CD4-positive, alpha-beta T cell treated with Interleukin-21 for 1 hour (primary cell): ENCODE measurements around the gene MNAT1.
"Not testable (repeated sequence)": the region's sequence is repeated elsewhere in the genome, so short reads cannot be mapped to it uniquely, and the experiment has no call there.

Experiments used
- DNase-seq: peaks from one replicate; pipeline ENCODE4 v3.0.0-alpha.2; 2020

Gene MNAT1

GRCh38 chr14:60734465-60735242 is at the start of gene MNAT1:
TSS of gene MNAT1 (plus strand) at chr14:60734761. CDS start at chr14:60734863, 102 bp downstream.
- peak; percentile 77 for DNase-seq

- DNase-seq: no peak
Measured at GRCh38 chr14:60686865-60687264, 47.7 kb upstream of the MNAT1 start.

GRCh38 chr14:60691383-60692113 is 43.0 kb upstream of the MNAT1 start:
- DNase-seq: no peak

GRCh38 chr14:60695327-60695726 is 39.2 kb upstream of the MNAT1 start:
- DNase-seq: no peak

GRCh38 chr14:60700598-60700997 is 34.0 kb upstream of the MNAT1 start:
- no peak for DNase-seq

- no peak for DNase-seq
Measured at GRCh38 chr14:60705100-60705499, 29.5 kb upstream of the MNAT1 start.

GRCh38 chr14:60707858-60708257 is 26.7 kb upstream of the MNAT1 start:
- no peak for DNase-seq

GRCh38 chr14:60710494-60710893 is 24.1 kb upstream of the MNAT1 start:
- no peak for DNase-seq

- DNase-seq: no peak
Measured at GRCh38 chr14:60713513-60713912, 21.0 kb upstream of the MNAT1 start.

- no peak for DNase-seq
Measured at GRCh38 chr14:60720391-60720790, 14.2 kb upstream of the MNAT1 start.

- DNase-seq: no peak
Measured at GRCh38 chr14:60720962-60721325, 13.6 kb upstream of the MNAT1 start.

GRCh38 chr14:60721326-60722106 is 13.0 kb upstream of the MNAT1 start:
- DNase-seq: peak; percentile 17

- DNase-seq: no peak
Measured at GRCh38 chr14:60722107-60722356, 12.5 kb upstream of the MNAT1 start.

- DNase-seq: no peak
Measured at GRCh38 chr14:60722357-60723115, 12.0 kb upstream of the MNAT1 start.

GRCh38 chr14:60723116-60723906 is 11.2 kb upstream of the MNAT1 start:
- no peak for DNase-seq

- no peak for DNase-seq
Measured at GRCh38 chr14:60723907-60724618, 10.5 kb upstream of the MNAT1 start, which contains the start of gene SIX4. TSS of gene SIX4 (minus strand) at chr14:60724351. CDS start at chr14:60724074, 277 bp downstream.

- DNase-seq: not testable (repeated sequence)
Measured at GRCh38 chr14:60731291-60731690, 3.3 kb upstream of the MNAT1 start.

- no peak for DNase-seq
Measured at GRCh38 chr14:60732840-60733483, 1.6 kb upstream of the MNAT1 start.

- DNase-seq: no peak
Measured at GRCh38 chr14:60735416-60735815, 855 bp downstream of the MNAT1 start.

- no peak for DNase-seq
Measured at GRCh38 chr14:60736494-60736893, 1.9 kb downstream of the MNAT1 start.
